C4-2B (cell line): ENCODE measurements around the gene POPDC2.

ENCODE experiments used
- CTCF ChIP-seq: fragments of 450-650 bp; conservative IDR thresholded peaks from 2 replicates; pipeline ENCODE4 v1.5.1; 2017; ENCODE audit warnings: mild to moderate bottlenecking
- ZFX ChIP-seq: fragments of 450-650 bp; IDR thresholded peaks from 2 replicates; pipeline ENCODE4 v1.6.1; 2017

DNA sequence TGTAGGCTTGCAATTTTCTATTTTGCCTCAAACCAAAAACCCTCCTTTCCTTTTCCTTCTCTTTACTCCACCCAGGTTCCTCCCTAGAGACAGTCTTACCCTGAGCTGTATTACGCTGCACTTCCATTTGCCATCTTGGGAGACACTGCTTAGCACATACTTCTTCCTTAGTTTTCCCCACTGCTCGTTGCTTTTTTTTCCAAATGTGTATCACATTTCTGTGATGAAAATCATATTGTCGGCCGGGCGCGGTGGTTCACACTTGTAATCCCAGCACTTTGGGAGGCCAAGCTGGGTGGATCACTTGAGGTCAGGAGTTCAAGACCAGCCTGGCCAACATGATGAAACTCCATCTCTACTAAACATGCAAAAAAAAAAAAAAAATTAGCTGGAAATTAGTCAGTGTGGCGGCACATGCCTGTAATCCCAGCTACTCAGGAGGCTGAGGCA lies 29.5 kb downstream of the POPDC2 start:
- TF ChIP-seq CTCF: no peak
- no peak for TF ChIP-seq ZFX
